IMR-90 (cell line): ENCODE results near the gene USP24. TPM values are rescaled to one million over a fixed set of nuclear protein-coding genes. Genes with fewer than 3 reads are reported as not detected.

ENCODE experiments used
- ATAC-seq: fragments of 200-7000 bp; cut with Tn5 transposase; 2 replicates; pipeline ENCODE4 v1.9.1; 2020; ENCODE audit warnings: low read depth, mild to moderate bottlenecking, moderate library complexity
- BruUV-seq: library from RNA; stranded (reverse); fragments of 400-500 nt; replicated peaks from 2 replicates; lab custom pipeline; 2021; lab: Mats Ljungman, UMichigan
- CTCF ChIA-PET: fragments of 300-600 bp; formaldehyde crosslinking; extraction: SDS; loops from one replicate; lab custom pipeline; 2021; ENCODE audit warnings: antibody characterized with exemption; lab: Yijun Ruan, JAX
- POLR2A ChIA-PET: fragments of 300-600 bp; sonication (Branson Sonifier 250); formaldehyde crosslinking; loops from one replicate; lab custom pipeline; 2022; ENCODE audit warnings: antibody characterized with exemption; ENCODE audit not compliant: unreplicated experiment; lab: Charles Lee
- DNase-seq: peaks from one replicate; pipeline ENCODE4 v3.0.0; 2013
- H2AFZ ChIP-seq: replicated peaks from 2 replicates; pipeline ENCODE3; 2013; ENCODE audit warnings: low read length, mild to moderate bottlenecking; ENCODE audit not compliant: poor library complexity
- H2AK5ac ChIP-seq: 2 replicates; pipeline ENCODE4 v1.6.1; 2013; ENCODE audit warnings: low read depth, low read length, inconsistent platforms
- H2AK9ac ChIP-seq: replicated peaks from 2 replicates; pipeline ENCODE3; 2013; ENCODE audit warnings: mild to moderate bottlenecking, low read depth, low read length, moderate library complexity; ENCODE audit not compliant: poor library complexity
- H2BK120ac ChIP-seq: 2 replicates; pipeline ENCODE4 v1.6.1; 2013; ENCODE audit warnings: low read depth, low read length, inconsistent platforms
- H2BK15ac ChIP-seq: 3 replicates; pipeline ENCODE4 v1.6.1; 2013; ENCODE audit warnings: low read depth, low read length, inconsistent platforms
- H2BK20ac ChIP-seq: 2 replicates; pipeline ENCODE4 v1.6.1; 2013; ENCODE audit warnings: low read depth, mild to moderate bottlenecking, inconsistent platforms, low read length, moderate library complexity
- H2BK5ac ChIP-seq: 2 replicates; pipeline ENCODE4 v1.6.1; 2013; ENCODE audit warnings: mild to moderate bottlenecking, low read depth, low read length, inconsistent platforms; ENCODE audit not compliant: poor library complexity, severe bottlenecking
- H3K14ac ChIP-seq: replicated peaks from 2 replicates; pipeline ENCODE4 v1.6.1; 2013; ENCODE audit warnings: low read depth, low read length, inconsistent platforms
- H3K18ac ChIP-seq: 2 replicates; pipeline ENCODE4 v1.6.1; 2013; ENCODE audit warnings: low read depth, low read length, control low read depth
- H3K23ac ChIP-seq: 2 replicates; pipeline ENCODE4 v1.6.1; 2013; ENCODE audit warnings: low read depth, low read length, inconsistent platforms
- H3K27ac ChIP-seq: 2 replicates; pipeline ENCODE4 v1.5.1; 2013; ENCODE audit warnings: mild to moderate bottlenecking, control low read depth, low read length; ENCODE audit not compliant: insufficient read depth
- H3K27me3 ChIP-seq: 2 replicates; pipeline ENCODE4 v1.6.1; 2013; ENCODE audit warnings: low read length; ENCODE audit not compliant: control insufficient read depth, insufficient read depth
- H3K36me3 ChIP-seq: 2 replicates; pipeline ENCODE4 v1.6.1; 2013; ENCODE audit warnings: low read length, mixed read lengths; ENCODE audit not compliant: control insufficient read depth, insufficient read depth
- H3K4ac ChIP-seq: 2 replicates; pipeline ENCODE4 v1.6.1; 2013; ENCODE audit warnings: low read depth, low read length, inconsistent platforms
- H3K4me1 ChIP-seq: 2 replicates; pipeline ENCODE4 v1.6.1; 2013; ENCODE audit warnings: low read length, mixed read lengths; ENCODE audit not compliant: control insufficient read depth, insufficient read depth
- H3K4me2 ChIP-seq: 2 replicates; pipeline ENCODE4 v1.6.1; 2013; ENCODE audit warnings: low read depth, mild to moderate bottlenecking, control low read depth, low read length, moderate library complexity
- H3K4me3 ChIP-seq: 2 replicates; pipeline ENCODE4 v1.5.1; 2013; ENCODE audit warnings: low read depth, mild to moderate bottlenecking, control low read depth, low read length, moderate library complexity; ENCODE audit not compliant: insufficient read depth
- H3K56ac ChIP-seq: 2 replicates; pipeline ENCODE4 v1.6.1; 2013; ENCODE audit warnings: low read length, inconsistent platforms; ENCODE audit not compliant: insufficient read depth; ENCODE audit errors: extremely low read depth
- H3K79me1 ChIP-seq, 2 experiments: 2 replicates each; pipeline ENCODE4 v1.6.1; 2013; ENCODE audit warnings: low read length in 2 of 2, inconsistent platforms in 1 of 2, low read depth in 1 of 2
- H3K9ac ChIP-seq: 2 replicates; pipeline ENCODE4 v1.6.1; 2013; ENCODE audit warnings: low read depth, low read length, control low read depth
- H3K9me1 ChIP-seq: 2 replicates; pipeline ENCODE4 v1.6.1; 2013; ENCODE audit warnings: low read length, inconsistent platforms; ENCODE audit not compliant: insufficient read depth
- H3K9me3 ChIP-seq: 2 replicates; pipeline ENCODE4 v1.6.1; 2013; ENCODE audit warnings: low read length; ENCODE audit not compliant: control insufficient read depth, insufficient read depth
- H4K20me1 ChIP-seq: 2 replicates; pipeline ENCODE4 v1.6.1; 2013; ENCODE audit warnings: low read length, inconsistent platforms; ENCODE audit not compliant: insufficient read depth
- H4K5ac ChIP-seq: 2 replicates; pipeline ENCODE4 v1.6.1; 2013; ENCODE audit warnings: mild to moderate bottlenecking, low read depth, low read length, control low read depth
- H4K8ac ChIP-seq, 2 experiments: 2 replicates each; pipeline ENCODE4 v1.6.1; 2013; ENCODE audit warnings: low read depth in 2 of 2, low read length in 2 of 2, control low read depth in 1 of 2, inconsistent platforms in 1 of 2
- H4K91ac ChIP-seq: 2 replicates; pipeline ENCODE4 v1.6.1; 2013; ENCODE audit warnings: low read depth, low read length, inconsistent platforms; ENCODE audit not compliant: insufficient read depth
- BHLHE40 ChIP-seq: fragments of 150-350 bp; IDR thresholded peaks from 2 replicates; pipeline ENCODE4 v1.6.1; 2016; ENCODE audit warnings: mild to moderate bottlenecking, low read depth, low read length
- CEBPB ChIP-seq: IDR thresholded peaks from 2 replicates; pipeline ENCODE4 v1.6.1; 2012; ENCODE audit warnings: low read depth, low read length, improper control_type of control experiment
- CHD1 ChIP-seq: IDR thresholded peaks from 2 replicates; pipeline ENCODE4 v1.6.1; 2012; ENCODE audit warnings: low read depth, low read length, improper control_type of control experiment
- FOS ChIP-seq: fragments of 150-350 bp; IDR thresholded peaks from 2 replicates; pipeline ENCODE4 v1.6.1; 2016; ENCODE audit warnings: low read depth, low read length
- MAFK ChIP-seq: IDR thresholded peaks from 2 replicates; pipeline ENCODE4 v1.6.1; 2012; ENCODE audit warnings: low read depth, low read length, improper control_type of control experiment
- MAZ ChIP-seq: IDR thresholded peaks from 2 replicates; pipeline ENCODE4 v1.6.1; 2012; ENCODE audit warnings: low read depth, mild to moderate bottlenecking, low read length, improper control_type of control experiment, moderate library complexity, borderline replicate concordance
- MXI1 ChIP-seq: IDR thresholded peaks from 2 replicates; pipeline ENCODE4 v1.6.1; 2012; ENCODE audit warnings: low read depth, mild to moderate bottlenecking, low read length, moderate library complexity, borderline replicate concordance
- RAD21 ChIP-seq: IDR thresholded peaks from 2 replicates; pipeline ENCODE4 v1.6.1; 2012; ENCODE audit warnings: low read length, improper control_type of control experiment
- RCOR1 ChIP-seq: IDR thresholded peaks from 2 replicates; pipeline ENCODE4 v1.6.1; 2012; ENCODE audit warnings: mild to moderate bottlenecking, low read length, improper control_type of control experiment; ENCODE audit not compliant: insufficient replicate concordance
- RFX5 ChIP-seq: IDR thresholded peaks from 2 replicates; pipeline ENCODE4 v1.8.0; 2012; ENCODE audit warnings: low read depth, mild to moderate bottlenecking, low read length, moderate library complexity
- SMC3 ChIP-seq: fragments of 150-350 bp; IDR thresholded peaks from 2 replicates; pipeline ENCODE4 v1.6.1; 2016; ENCODE audit warnings: low read depth, mild to moderate bottlenecking, antibody characterized with exemption, low read length, moderate library complexity
- WGBS, 2 experiments: methylation state at CpG; one replicate each; pipeline versions ENCODE4 v1.1.5 to v1.1.7; 2013; ENCODE audit warnings: missing lambda C conversion rate in 2 of 2; ENCODE audit not compliant: insufficient read length in 1 of 2; ENCODE audit errors: extremely low coverage in 2 of 2; 5-methylcytosine and 5-hydroxymethylcytosine counted together
- dilution Hi-C: fragments of 300-500 bp; cut with HindIII; formaldehyde crosslinking; loops from one replicate; pipeline ENCODE4 v1.14.3; 2018; ENCODE audit warnings: low sequenced_read_pairs; ENCODE audit not compliant: unreplicated experiment
- in situ Hi-C: fragments of 300-500 bp; cut with MboI; formaldehyde crosslinking; loops from 3 replicates; pipeline ENCODE4 v1.14.3; 2019; ENCODE audit warnings: low sequenced_read_pairs, inconsistent platforms, mixed read lengths
- intact Hi-C: fragments of 100-400 bp; cut with micrococcal nuclease; formaldehyde crosslinking; loops from 2 replicates; pipeline ENCODE4 v1.10.0; 2022
- polyA plus RNA-seq, 3 experiments: library from polyadenylated mRNA; depleted of rRNA; stranded (reverse); fragments of >200 nt; gene quantifications; 2 replicates each; pipeline ENCODE4 v1.2.3, GENCODE V29; 2012; ENCODE audit warnings: low replicate concordance in 1 of 3
- total RNA-seq: library from RNA; depleted of rRNA; stranded (reverse); fragments of >200 nt; gene quantifications from 2 replicates; pipeline ENCODE4 v1.2.3, GENCODE V29; 2012
- TF ChIP-seq, protein P1 (sequence below): fragments of 150-350 bp; IDR thresholded peaks from 2 replicates; pipeline ENCODE4 v1.6.1; 2017; ENCODE audit warnings: mild to moderate bottlenecking, antibody characterized with exemption, low read length, low read depth
- TF ChIP-seq, protein P2 (sequence below): fragments of 150-350 bp; IDR thresholded peaks from 2 replicates; pipeline ENCODE4 v1.6.1; 2016; ENCODE audit warnings: low read depth, mild to moderate bottlenecking, low read length, moderate library complexity, borderline replicate concordance

Gene USP24
- total and polyA plus RNA-seq, 2 of the 4 experiments (the other 2 are of a cell fraction), result 8.4 to 36.7 TPM

DNA sequence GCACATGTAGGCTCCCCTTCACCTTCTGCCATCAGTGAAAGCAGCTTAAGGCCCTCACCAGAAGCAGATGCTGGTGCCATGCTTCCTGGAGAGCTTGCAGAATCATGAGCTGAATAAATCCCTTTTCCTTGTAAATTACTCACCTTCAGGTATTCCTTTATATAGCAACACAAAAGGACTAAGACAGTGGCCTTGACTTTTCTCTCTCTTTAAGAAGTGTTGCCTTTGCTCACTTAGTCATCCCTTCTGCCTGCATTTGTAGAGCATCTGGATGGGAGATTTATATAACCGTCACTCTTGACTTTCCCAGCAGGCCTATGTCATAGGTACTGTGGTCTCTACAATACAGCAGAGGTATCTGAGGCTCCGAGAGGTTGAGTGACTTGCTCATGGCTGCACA lies 172.2 kb downstream of the USP24 start:
- Histone ChIP-seq H2BK5ac (no peak overlapping the region), H3K36me3 (no peaks in the 10 kb centered on the region), H4K5ac (no peak overlapping the region), H3K27me3 (peaks cover 82% of the 10 kb centered on the region), H3K4me1 (peaks cover 2% of the 10 kb centered on the region; the same call in 1 of the 2 replicates), H2AK5ac (no peak overlapping the region), H3K4ac (no peak overlapping the region), H3K18ac (no peak overlapping the region), H3K27ac (no peak overlapping the region), H3K9me3 (no peaks in the 10 kb centered on the region), H2AFZ (no peak overlapping the region), H2BK20ac (no peak overlapping the region), H3K9me1 (0 out of 2 replicates have a peak, but pooled peaks cover 3% of the 10 kb centered on the region), H4K91ac (no peak overlapping the region), H4K20me1 (0 out of 2 replicates have a peak, but pooled peaks cover 4% of the 10 kb centered on the region), H4K8ac (no peak overlapping the region), H2BK15ac (no peak overlapping the region), H3K9ac (no peak overlapping the region), H3K4me3 (no peak overlapping the region), H3K4me2 (no peak overlapping the region), H2BK120ac (no peak overlapping the region), H3K56ac (no peak overlapping the region), H3K23ac (no peak overlapping the region), H2AK9ac (no peak overlapping the region), H3K14ac (no peak overlapping the region), H3K79me1 (no peaks in the 10 kb centered on the region)
- in situ Hi-C loops (no loop called here), dilution Hi-C loops (no loop called here), intact Hi-C loops (no loop called here)
- DNase-seq (no peak), ATAC-seq (no peak)
- CTCF ChIA-PET, result no interaction called here
- BruUV-seq, result no TSS peak
- no CpG with 5 or more reads among the region's 2 CpGs for WGBS, 2 experiments
- POLR2A ChIA-PET, result no interaction called here
- TF ChIP-seq RFX5, result no peak
- TF ChIP-seq RAD21, result no peak
- no peak for TF ChIP-seq MXI1
- TF ChIP-seq RCOR1, result no peak
- TF ChIP-seq, protein P1, sequence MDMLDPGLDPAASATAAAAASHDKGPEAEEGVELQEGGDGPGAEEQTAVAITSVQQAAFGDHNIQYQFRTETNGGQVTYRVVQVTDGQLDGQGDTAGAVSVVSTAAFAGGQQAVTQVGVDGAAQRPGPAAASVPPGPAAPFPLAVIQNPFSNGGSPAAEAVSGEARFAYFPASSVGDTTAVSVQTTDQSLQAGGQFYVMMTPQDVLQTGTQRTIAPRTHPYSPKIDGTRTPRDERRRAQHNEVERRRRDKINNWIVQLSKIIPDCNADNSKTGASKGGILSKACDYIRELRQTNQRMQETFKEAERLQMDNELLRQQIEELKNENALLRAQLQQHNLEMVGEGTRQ, result no peak
- TF ChIP-seq CEBPB, result no peak
- no peak for TF ChIP-seq MAZ
- no peak for TF ChIP-seq MAFK
- TF ChIP-seq CHD1, result no peak
- TF ChIP-seq SMC3, result no peak
- TF ChIP-seq, protein P2, sequence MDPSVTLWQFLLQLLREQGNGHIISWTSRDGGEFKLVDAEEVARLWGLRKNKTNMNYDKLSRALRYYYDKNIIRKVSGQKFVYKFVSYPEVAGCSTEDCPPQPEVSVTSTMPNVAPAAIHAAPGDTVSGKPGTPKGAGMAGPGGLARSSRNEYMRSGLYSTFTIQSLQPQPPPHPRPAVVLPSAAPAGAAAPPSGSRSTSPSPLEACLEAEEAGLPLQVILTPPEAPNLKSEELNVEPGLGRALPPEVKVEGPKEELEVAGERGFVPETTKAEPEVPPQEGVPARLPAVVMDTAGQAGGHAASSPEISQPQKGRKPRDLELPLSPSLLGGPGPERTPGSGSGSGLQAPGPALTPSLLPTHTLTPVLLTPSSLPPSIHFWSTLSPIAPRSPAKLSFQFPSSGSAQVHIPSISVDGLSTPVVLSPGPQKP, result no peak
- TF ChIP-seq BHLHE40, result no peak
- no peak for TF ChIP-seq FOS
